ENCODE measurements around the gene BTBD9.
"Not testable (repeated sequence)": the region's sequence is repeated elsewhere in the genome, so short reads cannot be mapped to it uniquely, and the experiment has no call there.

BTBD9 gene

GRCh38 chr6:38370653-38371601 is 268.8 kb downstream of the BTBD9 start:
- DNase-seq, result no peak

GRCh38 chr6:38367231-38367630 is 272.5 kb downstream of the BTBD9 start:
- no peak for DNase-seq

GRCh38 chr6:38366234-38366633 is 273.5 kb downstream of the BTBD9 start:
- no peak for DNase-seq

- DNase-seq, result no peak
These were observed 275.0 kb downstream of the BTBD9 start for GRCh38 chr6:38364775-38365174.

GRCh38 chr6:38364127-38364526 is 275.6 kb downstream of the BTBD9 start:
- no peak for DNase-seq

GRCh38 chr6:38355519-38355918 is 284.2 kb downstream of the BTBD9 start:
- no peak for DNase-seq

GRCh38 chr6:38354905-38355304 is 284.8 kb downstream of the BTBD9 start:
- no peak for DNase-seq

- no peak for DNase-seq
These were observed 285.7 kb downstream of the BTBD9 start for GRCh38 chr6:38354037-38354381.

- no peak for DNase-seq
These were observed 286.3 kb downstream of the BTBD9 start for GRCh38 chr6:38353310-38354036.

GRCh38 chr6:38352636-38353035 is 287.1 kb downstream of the BTBD9 start:
- no peak for DNase-seq

GRCh38 chr6:38350942-38351341 is 288.8 kb downstream of the BTBD9 start:
- no peak for DNase-seq

- no peak for DNase-seq
These were observed 289.5 kb downstream of the BTBD9 start for GRCh38 chr6:38350220-38350619.

- no peak for DNase-seq
These were observed 289.9 kb downstream of the BTBD9 start for GRCh38 chr6:38349795-38350194.

- no peak for DNase-seq
These were observed 290.5 kb downstream of the BTBD9 start for GRCh38 chr6:38349221-38349620.

- no peak for DNase-seq
These were observed 291.4 kb downstream of the BTBD9 start for GRCh38 chr6:38348371-38348770.

- not testable (repeated sequence) for DNase-seq
These were observed 291.9 kb downstream of the BTBD9 start for GRCh38 chr6:38347829-38348228.

GRCh38 chr6:38346291-38347079 is 293.2 kb downstream of the BTBD9 start:
- no peak for DNase-seq

GRCh38 chr6:38345586-38345985 is 294.1 kb downstream of the BTBD9 start:
- no peak for DNase-seq

- DNase-seq, result no peak
These were observed 298.2 kb downstream of the BTBD9 start for GRCh38 chr6:38341496-38341895.

GRCh38 chr6:38339914-38340313 is 299.8 kb downstream of the BTBD9 start:
- no peak for DNase-seq

- no peak for DNase-seq
These were observed 301.8 kb downstream of the BTBD9 start for GRCh38 chr6:38337819-38338465.

GRCh38 chr6:38336922-38337321 is 302.8 kb downstream of the BTBD9 start:
- DNase-seq, result no peak

- no peak for DNase-seq
These were observed 312.9 kb downstream of the BTBD9 start for GRCh38 chr6:38326837-38327236.

All from activated naive CD4-positive, alpha-beta T cell treated with Interleukin-2 at 50 U/mL for 16 hours (primary cell).